ENCODE results near the gene ITGB4.

- TF ChIP-seq CTCF (IDR thresholded peaks at IDR 0.05 in 4 of 5, conservative IDR thresholded peaks at IDR 0.05 in 1 of 5) (no peak), POLR2A (IDR thresholded peaks at IDR 0.05) (no peak)
These were observed at the start of gene ITGB4 for GRCh38 chr17:75720656-75721462.

All from gastrocnemius medialis (tissue), 4 donors.